Esophagus squamous epithelium (tissue), 5 donors: Measurements from ENCODE around the gene PSMA7. TPM values are rescaled to one million over a fixed set of nuclear protein-coding genes. Genes with fewer than 3 reads are reported as not detected.

Experiments used
- DNase-seq: peaks from one replicate; lab custom pipeline; 2025; lab: John Stamatoyannopoulos, UW
- H3K27ac ChIP-seq, 4 donors: fragments of 200-600 bp; sonication (generic); one replicate each; pipeline ENCODE4 v1.5.1; 2016 to 2019; ENCODE audit warnings: mild to moderate bottlenecking in 1 of 4
- H3K27me3 ChIP-seq, 4 donors: fragments of 200-600 bp; sonication (generic); 1 replicate in 3 of 4; 2 replicates in 1 of 4; pipeline versions ENCODE4 v1.5.1 to v1.6.0; 2017 to 2021; ENCODE audit warnings: antibody characterized with exemption in 1 of 4
- H3K36me3 ChIP-seq, 3 donors: fragments of 200-600 bp; sonication (generic); one replicate each; pipeline ENCODE4 v1.5.1; 2016 to 2019
- H3K4me1 ChIP-seq, 3 donors: fragments of 200-600 bp; sonication (generic); one replicate each; pipeline ENCODE4 v1.5.1; 2017 to 2019
- H3K4me3 ChIP-seq, 4 donors: fragments of 200-600 bp; sonication (generic); 1 replicate in 3 of 4; 2 replicates in 1 of 4; pipeline ENCODE4 v1.5.1; 2016 to 2019; ENCODE audit warnings: mild to moderate bottlenecking in 2 of 4, moderate library complexity in 1 of 4
- H3K9me3 ChIP-seq, 3 donors: fragments of 200-600 bp; sonication (generic); one replicate each; pipeline ENCODE4 v1.5.1; 2016 to 2019
- POLR2A ChIP-seq, 4 donors: fragments of 450-650 bp; IDR thresholded peaks; one replicate each; pipeline ENCODE4 v1.6.1; 2017; ENCODE audit warnings: antibody characterized with exemption in 4 of 4, mild to moderate bottlenecking in 4 of 4, moderate library complexity in 3 of 4
- WGBS, 2 donors: methylation state at CpG; one replicate each; pipeline ENCODE4 v1.1.5; 2018; 5-methylcytosine and 5-hydroxymethylcytosine counted together
- intact Hi-C: fragments of 100-400 bp; cut with DNase I; formaldehyde crosslinking; loops from one replicate; pipeline ENCODE4 v1.15.0; 2022
- total RNA-seq, 4 donors: library from RNA; depleted of rRNA; stranded (reverse); fragments of >200 nt; gene quantifications; one replicate each; pipeline ENCODE4 v1.1.0, GENCODE V29; 2016
- TF ChIP-seq, protein P1 (sequence below), 6 experiments: fragments of 450-650 bp in 4 of 6; fragments of 200-600 bp in 2 of 6; sonication (generic) in 2 of 6; IDR thresholded peaks; one replicate each; pipeline ENCODE4 v1.5.1; 2016 to 2019; ENCODE audit warnings: antibody characterized with exemption in 6 of 6, mild to moderate bottlenecking in 4 of 6, moderate library complexity in 4 of 6
- donor health status: DM: yes; HTN: yes; CAD: no.

Gene PSMA7
- total RNA-seq, 4 donors from 2014 or later = 230 to 373 (median 297) TPM

DNA sequence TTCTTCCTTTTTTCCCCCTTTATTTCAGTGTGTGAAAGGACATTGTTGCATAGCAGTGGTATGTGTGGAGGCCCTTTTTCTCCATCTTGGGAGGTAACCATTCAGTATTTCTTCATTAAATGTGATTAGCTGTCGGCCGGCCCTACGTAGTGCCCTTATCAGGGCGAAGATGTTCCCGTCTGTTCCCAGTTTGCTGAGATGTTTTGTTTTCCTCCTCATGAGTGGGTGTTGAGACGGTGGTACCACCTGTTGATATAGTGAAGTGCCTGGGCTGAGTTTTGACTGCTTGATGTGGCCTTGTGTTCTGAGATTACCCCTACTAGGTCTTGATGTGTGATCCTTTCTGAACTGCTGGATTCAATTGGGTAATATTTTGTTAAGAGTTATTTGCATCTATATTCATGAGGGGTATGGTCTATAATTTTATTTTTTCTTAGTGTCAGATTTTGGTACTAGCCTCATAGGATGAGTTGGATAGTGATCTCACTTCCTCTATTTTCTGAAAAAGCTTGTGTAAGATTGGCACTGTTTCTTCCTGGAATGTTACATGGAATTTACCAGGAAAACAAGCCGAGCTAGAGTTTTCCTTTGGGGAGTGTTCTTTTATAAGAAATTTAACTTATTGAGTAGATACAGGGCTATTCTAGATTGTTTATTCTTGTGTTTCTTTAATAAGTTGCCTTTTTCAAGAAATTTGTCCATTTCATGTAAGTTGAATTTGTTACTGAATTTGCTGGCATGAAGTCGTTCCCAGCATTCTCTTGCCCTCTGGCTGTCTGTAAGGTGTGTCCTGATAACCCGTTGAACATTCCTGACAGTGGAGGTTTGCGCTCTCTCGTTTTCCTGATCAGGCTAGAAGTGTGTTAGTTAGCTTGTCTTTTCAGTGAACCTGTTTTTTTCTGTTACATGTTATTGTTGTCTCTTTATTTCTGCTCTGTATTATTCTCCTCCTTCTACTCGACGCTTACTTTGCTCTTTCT is 44.0 kb upstream of the PSMA7 start:
- WGBS, 2 donors = 64 to 68% methylated on average over 13 of the region's 13 CpGs
- no peak for DNase-seq

DNA sequence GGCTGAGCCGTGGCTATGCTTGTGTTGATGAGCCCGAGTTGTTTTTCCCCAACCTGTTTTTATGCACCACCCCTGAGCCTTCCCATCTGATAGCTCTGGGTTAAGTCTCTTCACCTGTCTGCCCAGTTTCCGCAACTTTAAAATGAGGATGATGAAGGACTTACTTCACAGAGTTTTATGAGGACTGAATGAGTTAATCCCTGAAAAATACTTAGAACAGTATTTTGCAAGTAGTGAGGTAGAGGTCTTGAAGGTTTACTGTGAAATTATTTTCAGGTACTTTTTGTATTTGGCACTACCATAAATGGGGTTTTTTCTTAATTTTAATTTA is 42.9 kb upstream of the PSMA7 start:
- peaks cover 0 to 23% (median 4%) of the 10 kb centered on the region in 3 donors for H3K36me3 ChIP-seq
- intact Hi-C loops = no loop called here
- H3K27me3 ChIP-seq = no peaks in the 10 kb centered on the region
- DNase-seq = no peak
- TF ChIP-seq, protein P1, sequence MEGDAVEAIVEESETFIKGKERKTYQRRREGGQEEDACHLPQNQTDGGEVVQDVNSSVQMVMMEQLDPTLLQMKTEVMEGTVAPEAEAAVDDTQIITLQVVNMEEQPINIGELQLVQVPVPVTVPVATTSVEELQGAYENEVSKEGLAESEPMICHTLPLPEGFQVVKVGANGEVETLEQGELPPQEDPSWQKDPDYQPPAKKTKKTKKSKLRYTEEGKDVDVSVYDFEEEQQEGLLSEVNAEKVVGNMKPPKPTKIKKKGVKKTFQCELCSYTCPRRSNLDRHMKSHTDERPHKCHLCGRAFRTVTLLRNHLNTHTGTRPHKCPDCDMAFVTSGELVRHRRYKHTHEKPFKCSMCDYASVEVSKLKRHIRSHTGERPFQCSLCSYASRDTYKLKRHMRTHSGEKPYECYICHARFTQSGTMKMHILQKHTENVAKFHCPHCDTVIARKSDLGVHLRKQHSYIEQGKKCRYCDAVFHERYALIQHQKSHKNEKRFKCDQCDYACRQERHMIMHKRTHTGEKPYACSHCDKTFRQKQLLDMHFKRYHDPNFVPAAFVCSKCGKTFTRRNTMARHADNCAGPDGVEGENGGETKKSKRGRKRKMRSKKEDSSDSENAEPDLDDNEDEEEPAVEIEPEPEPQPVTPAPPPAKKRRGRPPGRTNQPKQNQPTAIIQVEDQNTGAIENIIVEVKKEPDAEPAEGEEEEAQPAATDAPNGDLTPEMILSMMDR (IDR thresholded peaks at IDR 0.05) = no peak
- TF ChIP-seq POLR2A (IDR thresholded peaks at IDR 0.05) = no peak
- peaks cover 11 to 52% (median 24%) of the 10 kb centered on the region in 3 donors for H3K4me1 ChIP-seq
- H3K27ac ChIP-seq = no peak overlapping the region
- WGBS, 2 donors = 61 to 77% methylated on average over 3 of the region's 3 CpGs
- no peak overlapping the region for H3K4me3 ChIP-seq
- H3K9me3 ChIP-seq = no peaks in the 10 kb centered on the region

More for the DNA sequence above, 44.0 kb upstream of the PSMA7 start:
- H3K36me3 ChIP-seq = peaks cover 0 to 33% (median 4%) of the 10 kb centered on the region in 3 donors
- H3K4me1 ChIP-seq = peaks cover 11 to 45% (median 19%) of the 10 kb centered on the region in 3 donors
- no peaks in the 10 kb centered on the region for H3K27me3 ChIP-seq
- H3K27ac ChIP-seq = peak overlapping the region in 1 of 4 donors; percentile 2
- H3K9me3 ChIP-seq = no peaks in the 10 kb centered on the region
- no peak for TF ChIP-seq POLR2A (IDR thresholded peaks at IDR 0.05)
- TF ChIP-seq, protein P1 (IDR thresholded peaks at IDR 0.05) = no peak
- no peak overlapping the region for H3K4me3 ChIP-seq
- intact Hi-C loops = no loop called here

DNA sequence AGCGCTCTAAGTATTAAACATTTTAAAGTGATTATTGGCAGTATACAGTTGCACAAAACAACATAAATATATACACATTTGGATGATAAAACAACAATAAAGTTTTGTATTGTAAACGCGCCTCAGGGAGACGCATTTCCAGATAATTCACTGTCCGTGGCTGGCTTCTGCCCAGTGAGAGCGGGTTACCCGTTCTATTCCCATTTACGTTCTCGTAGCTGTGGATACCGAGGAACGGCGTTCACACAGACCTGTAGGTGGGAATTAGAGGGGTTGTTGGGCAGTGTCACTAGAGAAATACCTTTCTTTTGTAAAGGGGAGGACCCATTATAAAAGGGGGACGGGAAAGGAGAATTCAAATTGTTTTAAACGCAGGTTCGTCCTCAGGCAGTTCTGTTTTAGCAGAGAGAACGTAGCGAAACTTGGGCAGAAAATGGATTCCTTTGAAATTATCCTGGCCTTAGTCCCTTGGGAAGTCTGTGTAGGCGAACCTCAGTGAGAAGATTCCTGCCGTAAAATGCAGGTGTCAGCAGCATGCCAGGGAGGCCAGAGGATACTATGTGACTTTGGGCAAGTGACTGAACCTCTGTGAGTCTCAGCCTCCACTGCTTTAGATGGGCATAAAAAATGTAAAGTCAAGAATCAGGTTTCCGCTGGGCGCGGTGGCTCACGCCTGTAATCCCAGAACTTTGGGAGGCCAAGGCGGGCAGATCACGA is 40.4 kb upstream of the PSMA7 start:
- Histone ChIP-seq H3K4me3 (peak overlapping the region; percentile 76 to 100 (median 90)), H3K27ac (peak overlapping the region; percentile 89 to 98 (median 96)), H3K4me1 (peaks cover 11 to 52% (median 24%) of the 10 kb centered on the region in 3 donors), H3K9me3 (no peaks in the 10 kb centered on the region), H3K36me3 (peaks cover 0 to 25% (median 0%) of the 10 kb centered on the region in 3 donors), H3K27me3 (no peaks in the 10 kb centered on the region)
- intact Hi-C loops = no loop called here
- WGBS, 2 donors = 17 to 31% methylated on average over 22 to 25 of the region's 25 CpGs
- TF ChIP-seq, protein P1 (IDR thresholded peaks at IDR 0.05) = no peak
- TF ChIP-seq POLR2A (IDR thresholded peaks at IDR 0.05) = no peak
- DNase-seq = no peak

DNA sequence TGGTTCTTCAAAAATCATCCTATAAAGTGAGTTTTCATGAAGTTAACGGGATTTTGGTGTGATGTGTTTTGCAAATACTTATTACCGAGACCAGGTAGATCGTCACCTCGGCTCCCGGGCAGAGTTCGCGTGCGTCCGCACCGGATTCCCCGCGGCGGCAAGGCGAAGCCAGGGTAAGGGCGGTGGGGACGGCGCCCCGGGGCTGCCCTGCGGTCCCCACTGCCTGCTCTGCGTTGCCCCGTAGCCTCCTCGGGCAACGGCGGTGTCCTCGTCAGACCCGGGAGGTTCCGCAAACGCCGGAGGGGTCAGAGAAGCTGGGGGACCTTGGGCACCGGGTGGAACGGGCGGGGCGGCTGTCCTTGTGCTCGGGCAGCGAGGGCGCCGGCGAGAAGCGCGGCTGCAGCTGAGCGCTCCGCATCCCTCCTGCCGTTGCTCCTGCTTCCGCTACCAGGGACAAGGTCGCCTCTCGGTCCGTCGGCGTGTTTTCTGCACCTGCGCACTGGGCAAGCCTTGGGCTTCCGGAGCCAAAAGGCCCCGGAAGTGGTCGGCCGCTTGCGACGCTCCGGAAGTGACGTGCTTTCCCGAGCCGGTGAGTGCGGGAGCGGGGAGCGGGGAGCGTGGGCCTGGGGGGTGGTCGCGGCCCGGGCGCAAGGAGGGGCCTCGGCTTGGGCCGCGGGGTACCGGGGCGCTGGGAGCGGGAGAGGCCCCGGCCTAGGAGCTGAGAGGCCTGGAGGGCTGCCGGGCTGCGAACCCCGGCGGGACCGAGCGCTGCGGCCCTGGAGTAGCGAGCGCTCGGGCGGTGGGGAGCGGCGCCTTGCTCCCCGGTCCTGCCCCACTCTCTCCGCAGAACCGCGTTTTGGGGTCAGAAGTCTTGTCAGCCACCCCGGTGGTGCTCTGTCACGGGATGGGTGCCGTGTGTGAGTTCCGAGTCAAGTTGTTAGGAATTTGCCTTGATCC is 39.6 kb upstream of the PSMA7 start, which contains the start of gene MTG2:
MTG2 (plus strand) TSS at position 560 of the 957 bp plus-strand sequence. CDS start 10,393 bp downstream, outside the sequence.
- DNase-seq = peak; percentile 42
- Histone ChIP-seq H3K9me3 (no peaks in the 10 kb centered on the region), H3K4me3 (peak within 1 kb of the TSS; percentile 76 to 100 (median 90)), H3K36me3 (peaks cover 0 to 29% (median 0%) of the 10 kb centered on the region in 3 donors), H3K27me3 (no peaks in the 10 kb centered on the region), H3K27ac (peak within 1 kb of the TSS; percentile 89 to 98 (median 96)), H3K4me1 (peaks cover 11 to 50% (median 24%) of the 10 kb centered on the region in 3 donors)
- TF ChIP-seq, protein P1 (IDR thresholded peaks at IDR 0.05) = peak in 4 of 6 experiments; percentile 2 to 30 (median 15)
- TF ChIP-seq POLR2A (IDR thresholded peaks at IDR 0.05) = peak in 3 of 4 donors; percentile 77 to 93 (median 81)
- WGBS, 2 donors = 0 to 2% methylated on average over 15 to 16 of the region's 96 CpGs
- intact Hi-C loops = no loop called here
